DMS114 treated with DMSO at 0.1 percent for 48 hours (cell line): Measurements from ENCODE around the gene FAM193A.
"Not testable (repeated sequence)": the region's sequence is repeated elsewhere in the genome, so short reads cannot be mapped to it uniquely, and the experiment has no call there.

Experiments
- DNase-seq: peaks from one replicate; lab custom pipeline; 2025; ENCODE audit not compliant: unreplicated experiment; lab: John Stamatoyannopoulos, UW

FAM193A gene

GRCh38 chr4:2744576-2745270 lies 208.3 kb downstream of the FAM193A start:
- no peak for DNase-seq

DNA sequence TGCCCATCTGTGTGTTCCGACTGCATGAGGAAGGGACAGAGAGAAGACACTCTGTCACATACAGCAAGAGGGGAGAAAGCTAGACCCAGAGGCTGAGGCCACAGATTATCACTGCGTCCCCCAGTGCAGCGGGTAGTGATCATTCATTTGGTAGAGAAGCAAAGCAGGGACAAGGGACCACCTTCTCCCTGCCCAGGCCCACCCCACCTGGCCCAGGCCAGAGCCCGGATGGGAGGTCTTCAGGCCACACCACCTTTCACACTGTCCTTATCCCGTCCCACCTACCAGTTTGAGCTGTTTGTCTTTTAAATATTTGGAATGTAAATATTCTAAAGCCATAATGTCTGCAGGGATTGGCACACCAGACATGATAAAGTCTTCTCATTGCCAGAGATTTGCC lies 209.1 kb downstream of the FAM193A start:
- DNase-seq: no peak

DNA sequence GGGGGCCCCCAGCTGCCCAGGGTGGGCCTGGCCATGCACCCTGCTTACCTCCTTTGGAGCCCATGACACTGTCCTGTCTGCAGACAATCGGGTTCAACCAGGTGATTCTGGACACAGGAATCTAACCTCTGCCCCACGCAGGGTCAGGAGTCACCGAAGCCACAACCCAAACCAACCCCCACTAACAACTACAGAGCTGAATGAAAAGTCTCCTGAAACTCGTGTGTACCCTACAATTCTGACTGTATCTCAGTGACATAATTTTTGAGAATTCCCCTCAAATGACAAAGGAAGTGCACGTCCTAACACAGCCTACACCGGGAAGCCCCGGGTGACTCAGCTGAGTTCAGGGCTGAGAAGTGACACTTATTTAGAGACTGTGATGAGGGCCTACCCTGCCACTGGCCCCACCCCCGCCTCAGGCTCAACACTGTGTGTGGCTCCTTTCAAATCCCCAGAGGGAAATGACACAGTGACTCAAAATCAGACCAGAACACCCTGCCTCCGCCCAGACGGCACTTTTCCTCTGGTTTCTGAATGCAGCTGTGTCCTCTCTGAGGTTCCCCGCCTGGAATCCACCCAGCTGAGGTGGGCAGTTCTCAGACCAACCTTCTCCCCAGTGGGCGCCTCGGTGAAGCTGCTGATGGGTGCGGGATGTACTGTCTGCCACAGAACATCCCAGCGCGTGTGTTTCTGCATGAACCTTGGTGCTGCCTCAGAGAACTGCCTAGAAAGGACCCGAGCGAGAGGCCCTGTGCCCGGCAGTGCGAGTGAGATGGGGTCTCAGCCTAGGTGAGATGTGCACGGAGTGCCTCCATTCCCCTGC lies 209.7 kb downstream of the FAM193A start:
- DNase-seq: no peak

DNA sequence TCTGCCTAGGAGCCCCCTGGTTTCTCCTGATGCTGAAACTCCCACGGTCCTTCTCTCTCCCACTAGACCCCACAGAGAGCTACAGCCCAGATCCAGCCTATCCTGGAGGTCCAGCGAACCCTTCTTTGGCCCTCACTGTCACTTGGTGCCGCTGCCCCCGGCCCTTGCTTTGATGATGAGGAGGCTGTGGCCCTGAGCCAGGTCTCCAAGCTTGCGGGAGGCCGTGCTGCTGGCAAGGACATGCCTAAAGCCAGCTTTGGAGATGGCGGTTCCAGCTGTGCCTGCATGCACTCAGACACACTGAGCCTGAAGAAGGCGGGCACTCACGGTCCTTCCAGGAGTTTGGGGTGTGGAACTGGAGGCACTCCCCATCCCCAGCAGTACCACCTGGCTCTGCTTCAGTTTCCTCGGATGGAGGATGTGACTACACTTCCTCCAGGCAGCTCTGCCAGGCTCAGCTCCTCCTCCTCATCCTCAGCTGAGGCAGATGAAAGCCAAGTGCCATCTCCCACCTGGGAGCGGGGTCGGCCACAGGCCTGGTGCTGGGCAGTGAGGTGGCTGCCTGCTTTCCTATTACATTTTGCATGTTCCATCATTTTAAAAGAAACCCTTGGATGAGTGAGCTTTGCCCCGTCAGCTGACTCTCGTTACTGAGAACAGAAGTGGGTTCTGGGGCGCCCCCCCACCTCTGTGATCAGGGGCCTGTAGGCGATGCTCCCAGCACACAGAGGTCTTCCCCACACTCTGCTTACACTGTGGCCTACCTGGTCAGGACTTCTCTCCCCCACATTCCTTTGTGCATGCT lies 210.6 kb downstream of the FAM193A start:
- no peak for DNase-seq

- no peak for DNase-seq
Measured at GRCh38 chr4:2750719-2751605, 214.5 kb downstream of the FAM193A start.

GRCh38 chr4:2753436-2753835 lies 217.0 kb downstream of the FAM193A start:
- DNase-seq: no peak

GRCh38 chr4:2754848-2755819 lies 218.7 kb downstream of the FAM193A start:
- no peak for DNase-seq

DNA sequence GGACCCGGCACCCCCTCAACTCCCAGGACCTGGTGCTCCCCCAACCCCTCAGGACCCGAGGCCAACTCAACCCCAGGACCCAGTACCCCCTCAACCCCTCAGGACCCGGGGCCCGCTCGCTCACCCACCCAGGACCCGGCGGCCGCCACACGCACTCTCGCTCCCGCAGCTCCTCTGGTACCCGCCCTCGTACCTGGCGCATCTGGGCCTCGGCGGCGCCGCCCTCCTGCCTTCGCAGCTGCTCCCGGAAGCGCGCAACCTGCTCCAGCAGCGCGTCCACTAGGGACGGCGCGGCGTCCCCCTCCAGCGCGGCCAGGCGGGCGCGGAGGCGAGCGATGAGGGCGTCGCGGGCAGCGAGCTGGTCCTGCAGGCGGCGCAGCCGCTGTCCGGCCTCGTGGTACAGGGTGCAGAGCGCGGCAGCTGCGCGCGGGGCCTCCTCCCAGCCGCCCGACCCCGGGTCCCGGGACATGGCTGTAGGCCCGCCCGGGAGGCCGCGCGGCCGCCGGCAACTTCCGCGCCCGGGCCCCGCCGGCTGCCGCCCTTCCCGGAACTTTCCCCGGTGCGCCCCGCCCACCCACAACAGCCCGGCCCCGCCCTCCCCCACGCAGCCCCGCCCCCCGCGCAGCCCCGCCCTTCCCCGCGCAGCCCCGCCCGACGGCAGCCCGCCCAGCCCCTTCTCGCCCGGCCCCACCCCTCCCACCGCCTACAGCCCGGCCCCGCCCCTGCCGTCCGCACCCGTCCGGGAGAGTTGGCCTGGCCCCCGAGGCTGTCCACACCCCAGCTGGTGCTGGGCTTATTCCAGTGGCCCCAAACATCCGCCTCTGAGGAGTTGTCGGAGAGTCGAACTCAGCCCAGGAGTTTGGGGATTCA lies 219.6 kb downstream of the FAM193A start, which contains the start of gene TNIP2:
TNIP2 (minus strand) TSS at position 516 of the 870 bp plus-strand sequence; CDS start at position 469, 47 bp downstream.
- peak; percentile 23 for DNase-seq

- DNase-seq: no peak
Measured at GRCh38 chr4:2756691-2757350, 220.4 kb downstream of the FAM193A start.

DNA sequence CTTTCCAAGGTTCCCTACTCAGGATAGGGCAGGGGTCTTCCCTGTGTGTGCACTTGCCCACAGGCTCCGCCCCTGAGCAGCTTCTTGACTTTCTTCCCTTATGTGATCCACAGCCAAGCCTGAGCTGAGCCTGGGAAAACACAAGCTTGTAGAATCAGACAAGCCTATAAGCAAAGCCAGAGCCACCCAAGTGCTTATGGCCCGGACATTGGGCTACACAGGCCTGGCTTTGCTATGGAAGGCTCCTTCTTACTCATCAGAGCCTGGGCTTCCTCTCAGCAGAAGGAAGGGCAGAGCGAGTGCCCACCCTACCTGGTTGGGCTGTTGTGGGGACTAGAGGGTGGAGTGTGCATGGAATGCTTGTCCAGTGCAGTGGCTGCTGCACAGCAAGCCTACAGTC lies 221.0 kb downstream of the FAM193A start:
- DNase-seq: no peak

- no peak for DNase-seq
Measured at GRCh38 chr4:2761035-2761923, 224.8 kb downstream of the FAM193A start.

GRCh38 chr4:2762048-2762447 lies 225.6 kb downstream of the FAM193A start:
- DNase-seq: no peak

DNA sequence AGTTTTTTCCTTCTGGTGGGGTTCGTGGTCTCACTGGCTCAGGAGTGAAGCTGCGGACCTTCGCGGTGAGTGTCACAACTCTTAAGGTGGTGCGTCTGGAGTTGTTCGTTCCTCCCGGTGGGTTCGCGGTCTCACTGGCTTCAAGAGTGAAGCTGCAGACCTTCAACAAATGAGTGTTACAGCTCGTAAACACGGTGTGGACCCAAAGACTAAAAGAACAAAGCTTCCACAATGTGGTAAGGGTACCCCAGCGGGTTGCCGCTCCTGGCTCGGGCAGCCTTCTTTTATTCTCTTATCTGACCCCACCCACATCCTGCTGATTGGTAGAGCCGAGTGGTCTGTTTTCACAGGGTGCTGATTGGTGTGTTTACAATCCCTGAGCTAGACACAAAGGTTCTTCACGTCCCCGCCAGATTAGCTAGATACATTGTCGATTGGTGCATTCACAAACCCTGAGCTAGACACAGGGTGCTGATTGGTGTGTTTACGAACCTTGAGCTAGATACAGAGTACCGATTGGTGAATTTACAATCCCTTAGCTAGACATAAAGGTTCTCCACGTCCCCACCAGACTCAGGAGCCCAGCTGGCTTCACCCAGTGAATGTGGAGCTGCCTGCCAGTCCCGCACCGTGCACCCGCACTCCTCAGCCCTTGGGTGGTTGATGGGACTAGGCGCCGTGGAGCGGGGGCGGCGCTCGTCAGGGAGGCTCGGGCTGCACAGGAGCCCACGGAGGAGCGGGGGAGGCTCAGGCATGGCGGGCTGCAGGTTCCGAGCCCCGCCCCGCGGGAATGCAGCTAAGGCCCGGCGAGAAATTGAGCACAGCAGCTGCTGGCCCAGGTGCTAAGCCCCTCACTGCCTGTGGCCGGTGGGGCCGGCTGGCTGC lies 226.3 kb downstream of the FAM193A start:
- DNase-seq: not testable (repeated sequence)

GRCh38 chr4:2763511-2763967 lies 227.1 kb downstream of the FAM193A start:
- DNase-seq: no peak

DNA sequence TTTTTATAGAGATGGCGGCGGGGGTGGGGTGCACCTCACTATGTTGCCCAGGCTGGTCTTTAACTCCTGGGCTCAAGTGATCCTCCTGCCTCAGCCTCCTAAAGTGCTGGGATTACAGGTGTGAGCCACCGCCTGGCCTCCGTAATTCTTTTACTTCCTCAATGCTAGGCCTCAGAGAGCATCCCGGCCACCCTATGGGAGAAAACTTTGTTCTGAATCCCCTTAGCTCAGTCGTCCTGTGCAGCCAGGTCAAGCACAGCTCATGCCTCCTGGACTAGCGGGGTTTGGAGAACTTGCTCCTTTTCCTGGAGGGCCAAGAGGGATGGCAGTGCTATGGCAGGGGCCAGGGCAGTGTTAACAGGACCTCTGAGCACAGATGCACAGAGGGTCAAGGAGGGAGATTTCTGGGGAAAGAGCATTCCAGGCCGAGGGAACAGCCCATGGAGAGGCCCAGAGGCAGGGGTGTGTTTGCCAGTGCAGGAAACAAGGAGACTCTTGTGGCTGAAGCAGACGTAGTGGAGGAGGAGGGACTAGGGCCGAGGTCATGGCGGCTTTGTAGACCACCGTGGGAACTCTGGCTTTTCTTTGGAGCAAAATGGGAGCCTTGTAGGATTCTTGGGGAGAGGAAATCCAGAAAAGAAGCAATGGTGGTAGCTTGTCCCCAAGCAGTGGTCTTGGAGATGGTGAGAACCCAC lies 229.5 kb downstream of the FAM193A start:
- DNase-seq: no peak
